Erythroblast (primary cell): ENCODE results near the gene NID1.

ENCODE experiments used
- GATA1 ChIP-seq: IDR thresholded peaks from 2 replicates; pipeline ENCODE4 v1.6.1; 2011; ENCODE audit warnings: low read depth, mild to moderate bottlenecking, control low read depth, low read length, moderate library complexity
- POLR2A ChIP-seq: IDR thresholded peaks from 2 replicates; pipeline ENCODE4 v1.6.1; 2011; ENCODE audit warnings: mild to moderate bottlenecking, low read length

- TF ChIP-seq POLR2A (no peak), GATA1 (no peak)
Measured at GRCh38 chr1:235948774-235949427, 116.0 kb downstream of the NID1 start.
